MM.1S (cell line): ENCODE data around the gene PTPRJ.

Experiments
- CTCF ChIP-seq: fragments of 300-600 bp; sonication (generic); IDR thresholded peaks from 2 replicates; pipeline ENCODE4 v1.5.1; 2016; ENCODE audit warnings: antibody characterized with exemption, low read length, mixed read lengths
- EZH2 ChIP-seq: fragments of 300-600 bp; sonication (generic); optimal IDR thresholded peaks from 2 replicates; pipeline ENCODE3; 2017; ENCODE audit warnings: low read depth, mild to moderate bottlenecking, antibody characterized with exemption, low read length, mixed read lengths

GRCh38 chr11:48110509-48110766 lies 130.1 kb downstream of the PTPRJ start:
- TF ChIP-seq EZH2: no peak
- no peak for TF ChIP-seq CTCF
